Type B pancreatic cell (in vitro differentiated cells): ENCODE results near the gene ZNF668. TPM values are rescaled to one million over a fixed set of nuclear protein-coding genes. Genes with fewer than 3 reads are reported as not detected.

ENCODE experiments used
- DNase-seq: peaks from one replicate; pipeline ENCODE4 v3.0.0; 2021; ENCODE audit warnings: mixed read lengths; ENCODE audit not compliant: unreplicated experiment; ENCODE audit errors: extremely low spot score
- H3K27ac Mint-ChIP-seq: 2 replicates; pipeline ENCODE4 v1.8.0; 2021; ENCODE audit warnings: mild to moderate bottlenecking, mixed read lengths
- H3K27me3 Mint-ChIP-seq: 2 replicates; pipeline ENCODE4 v1.8.0; 2021; ENCODE audit warnings: mixed read lengths
- H3K36me3 Mint-ChIP-seq: 2 replicates; pipeline ENCODE4 v1.8.0; 2021; ENCODE audit warnings: mixed read lengths
- H3K4me1 Mint-ChIP-seq: one replicate; pipeline ENCODE4 v1.8.0; 2021; ENCODE audit warnings: mixed read lengths; ENCODE audit not compliant: unreplicated experiment
- H3K4me3 Mint-ChIP-seq: 2 replicates; pipeline ENCODE4 v1.8.0; 2021; ENCODE audit warnings: mild to moderate bottlenecking, mixed read lengths
- H3K9me3 Mint-ChIP-seq: 2 replicates; pipeline ENCODE4 v1.8.0; 2021; ENCODE audit warnings: mixed read lengths
- total RNA-seq: library from RNA; stranded (reverse); gene quantifications from 2 replicates; pipeline ENCODE4 v1.2.1, GENCODE V29; 2021; ENCODE audit warnings: low replicate concordance
- TF ChIP-seq, protein P1 (sequence below): fragments of 200-600 bp; sonication (generic); conservative IDR thresholded peaks from 2 replicates; pipeline ENCODE4 v1.5.0; 2021; ENCODE audit warnings: antibody characterized with exemption, mild to moderate bottlenecking

The ZNF668 gene
- total RNA-seq, 1 donor from 2014 or later = 13.4 TPM

DNA sequence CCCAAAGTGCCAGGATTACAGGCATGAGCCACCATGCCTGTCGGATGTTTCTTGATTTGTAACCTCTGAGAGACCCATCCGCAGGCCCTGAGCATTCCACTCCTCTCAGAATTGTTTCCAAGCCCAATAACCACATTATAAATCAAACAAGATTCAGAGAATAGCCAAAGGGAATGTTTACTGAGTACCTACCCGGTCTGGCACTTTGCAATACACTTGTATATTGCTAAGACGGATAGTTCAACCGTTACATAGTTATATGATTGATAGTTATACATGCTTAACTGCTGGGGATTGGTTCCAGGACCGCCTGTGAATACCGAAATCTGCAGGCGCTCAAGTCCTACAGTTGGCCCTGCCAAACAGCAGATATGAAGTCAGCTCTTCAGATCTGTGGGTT is 40.4 kb upstream of the ZNF668 start:
- DNase-seq = no peak
- Mint-ChIP-seq H3K4me3 (peak overlapping the region; percentile 45), H3K27ac (peak overlapping the region; percentile 83), H3K9me3 (no peaks in the 10 kb centered on the region), H3K27me3 (no peaks in the 10 kb centered on the region), H3K36me3 (peaks cover 11% of the 10 kb centered on the region), H3K4me1 (peaks cover 8% of the 10 kb centered on the region)
- TF ChIP-seq, protein P1, sequence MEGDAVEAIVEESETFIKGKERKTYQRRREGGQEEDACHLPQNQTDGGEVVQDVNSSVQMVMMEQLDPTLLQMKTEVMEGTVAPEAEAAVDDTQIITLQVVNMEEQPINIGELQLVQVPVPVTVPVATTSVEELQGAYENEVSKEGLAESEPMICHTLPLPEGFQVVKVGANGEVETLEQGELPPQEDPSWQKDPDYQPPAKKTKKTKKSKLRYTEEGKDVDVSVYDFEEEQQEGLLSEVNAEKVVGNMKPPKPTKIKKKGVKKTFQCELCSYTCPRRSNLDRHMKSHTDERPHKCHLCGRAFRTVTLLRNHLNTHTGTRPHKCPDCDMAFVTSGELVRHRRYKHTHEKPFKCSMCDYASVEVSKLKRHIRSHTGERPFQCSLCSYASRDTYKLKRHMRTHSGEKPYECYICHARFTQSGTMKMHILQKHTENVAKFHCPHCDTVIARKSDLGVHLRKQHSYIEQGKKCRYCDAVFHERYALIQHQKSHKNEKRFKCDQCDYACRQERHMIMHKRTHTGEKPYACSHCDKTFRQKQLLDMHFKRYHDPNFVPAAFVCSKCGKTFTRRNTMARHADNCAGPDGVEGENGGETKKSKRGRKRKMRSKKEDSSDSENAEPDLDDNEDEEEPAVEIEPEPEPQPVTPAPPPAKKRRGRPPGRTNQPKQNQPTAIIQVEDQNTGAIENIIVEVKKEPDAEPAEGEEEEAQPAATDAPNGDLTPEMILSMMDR = no peak

DNA sequence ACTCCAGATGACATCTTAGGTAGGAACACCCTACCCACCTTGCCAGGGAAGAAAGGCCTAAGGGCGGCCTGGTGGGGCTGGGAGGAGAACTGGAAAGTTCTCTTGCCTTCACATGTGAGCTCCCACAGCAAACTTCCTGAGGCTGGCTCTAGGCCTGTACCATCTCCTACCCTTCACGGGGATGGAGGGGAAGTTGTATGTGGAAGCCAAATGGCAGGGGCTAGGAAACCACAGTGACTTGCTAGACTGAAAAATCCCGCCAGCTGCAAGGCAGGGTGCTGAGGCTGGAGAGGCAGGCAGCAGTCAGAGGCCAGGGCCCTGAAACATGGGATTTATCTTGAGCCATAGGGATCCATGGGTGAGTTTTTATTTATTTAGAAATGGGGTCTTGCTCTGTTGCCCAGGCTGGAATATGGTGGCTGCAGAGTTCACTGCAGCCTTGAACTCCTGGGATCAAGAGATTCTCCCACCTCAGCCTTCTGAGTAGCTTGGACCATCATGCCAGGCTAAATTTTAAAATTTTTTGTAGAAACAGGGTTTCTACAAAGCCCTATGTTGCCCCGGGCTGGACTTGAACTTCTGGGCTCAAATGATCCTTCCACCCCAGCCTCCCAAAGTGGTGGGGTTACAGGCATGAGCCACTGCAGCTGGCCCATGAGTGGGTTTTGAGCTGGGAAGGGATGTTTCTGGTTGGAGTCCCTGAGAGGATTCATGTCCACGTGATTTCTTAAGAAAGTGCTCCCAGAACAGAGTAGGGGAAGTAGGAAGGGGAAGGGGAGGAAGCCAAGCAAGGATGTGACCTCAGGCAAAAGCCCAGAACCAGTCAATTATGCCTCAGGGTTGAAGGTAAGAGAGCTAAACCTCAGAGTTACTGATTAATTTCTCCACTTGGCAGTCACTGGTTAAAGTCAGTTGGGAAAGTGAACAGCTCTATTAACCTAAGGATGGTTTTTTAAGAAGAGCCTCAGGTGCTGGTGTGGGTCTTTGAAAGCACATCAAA is 39.4 kb upstream of the ZNF668 start:
- H3K9me3 Mint-ChIP-seq = no peaks in the 10 kb centered on the region
- peak overlapping the region; percentile 62 for H3K27ac Mint-ChIP-seq
- H3K36me3 Mint-ChIP-seq = peaks cover 11% of the 10 kb centered on the region
- TF ChIP-seq, protein P1 = no peak
- no peaks in the 10 kb centered on the region for H3K27me3 Mint-ChIP-seq
- no peak for DNase-seq
- H3K4me1 Mint-ChIP-seq = peaks cover 2% of the 10 kb centered on the region
- peak overlapping the region; percentile 58 for H3K4me3 Mint-ChIP-seq

DNA sequence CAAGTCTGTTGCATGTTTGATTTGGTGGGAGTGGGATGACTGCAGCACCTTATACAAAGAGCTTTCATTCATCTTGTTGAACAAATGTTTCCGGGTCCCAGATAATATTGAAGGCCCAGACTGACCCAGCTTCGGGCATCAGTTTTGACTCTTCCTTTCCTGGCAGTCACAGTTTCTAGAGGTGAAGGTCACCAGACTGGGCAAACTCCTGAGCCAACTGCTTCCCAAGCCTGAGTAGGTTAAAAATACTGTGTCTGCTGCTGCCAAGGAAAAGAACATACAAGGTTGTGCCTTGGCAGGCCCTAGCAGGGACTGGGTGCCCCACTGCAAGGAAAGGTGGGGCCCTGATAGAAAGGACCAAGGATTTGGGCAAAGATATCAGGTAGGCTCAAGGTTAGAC is 38.7 kb upstream of the ZNF668 start:
- TF ChIP-seq, protein P1 = no peak
- no peak overlapping the region for H3K4me3 Mint-ChIP-seq
- no peaks in the 10 kb centered on the region for H3K9me3 Mint-ChIP-seq
- DNase-seq = no peak
- H3K36me3 Mint-ChIP-seq = peaks cover 11% of the 10 kb centered on the region
- peaks cover 5% of the 10 kb centered on the region for H3K4me1 Mint-ChIP-seq
- no peaks in the 10 kb centered on the region for H3K27me3 Mint-ChIP-seq
- no peak overlapping the region for H3K27ac Mint-ChIP-seq

DNA sequence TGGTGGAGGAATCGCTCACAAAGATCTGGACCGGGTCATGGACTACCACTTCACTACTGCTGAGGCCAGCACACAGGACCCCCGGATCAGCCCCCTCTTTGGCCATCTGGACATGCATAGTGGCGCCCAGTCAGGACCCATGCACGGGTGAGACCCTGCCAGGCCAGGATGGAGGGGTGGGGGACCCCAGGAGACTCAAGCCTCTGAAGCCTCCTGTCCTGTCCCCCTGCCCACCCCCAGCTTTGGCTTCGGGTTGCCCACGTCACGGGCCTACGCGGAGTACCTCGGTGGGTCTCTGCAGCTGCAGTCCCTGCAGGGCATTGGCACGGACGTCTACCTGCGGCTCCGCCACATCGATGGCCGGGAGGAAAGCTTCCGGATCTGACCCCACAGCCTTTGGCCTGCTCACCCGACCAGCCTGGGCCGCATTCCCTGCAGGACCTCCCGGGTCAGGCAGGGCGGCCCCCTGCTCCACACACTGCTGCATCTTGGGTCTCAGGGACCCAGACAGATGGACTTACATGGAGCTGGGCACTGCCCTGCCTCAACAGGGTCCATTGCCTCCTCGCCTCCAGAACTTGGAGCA is 37.9 kb upstream of the ZNF668 start:
- TF ChIP-seq, protein P1 = no peak
- peaks cover 11% of the 10 kb centered on the region for H3K36me3 Mint-ChIP-seq
- H3K27ac Mint-ChIP-seq = no peak overlapping the region
- H3K4me3 Mint-ChIP-seq = no peak overlapping the region
- H3K27me3 Mint-ChIP-seq = no peaks in the 10 kb centered on the region
- H3K9me3 Mint-ChIP-seq = no peaks in the 10 kb centered on the region
- H3K4me1 Mint-ChIP-seq = peaks cover 10% of the 10 kb centered on the region
- DNase-seq = no peak

DNA sequence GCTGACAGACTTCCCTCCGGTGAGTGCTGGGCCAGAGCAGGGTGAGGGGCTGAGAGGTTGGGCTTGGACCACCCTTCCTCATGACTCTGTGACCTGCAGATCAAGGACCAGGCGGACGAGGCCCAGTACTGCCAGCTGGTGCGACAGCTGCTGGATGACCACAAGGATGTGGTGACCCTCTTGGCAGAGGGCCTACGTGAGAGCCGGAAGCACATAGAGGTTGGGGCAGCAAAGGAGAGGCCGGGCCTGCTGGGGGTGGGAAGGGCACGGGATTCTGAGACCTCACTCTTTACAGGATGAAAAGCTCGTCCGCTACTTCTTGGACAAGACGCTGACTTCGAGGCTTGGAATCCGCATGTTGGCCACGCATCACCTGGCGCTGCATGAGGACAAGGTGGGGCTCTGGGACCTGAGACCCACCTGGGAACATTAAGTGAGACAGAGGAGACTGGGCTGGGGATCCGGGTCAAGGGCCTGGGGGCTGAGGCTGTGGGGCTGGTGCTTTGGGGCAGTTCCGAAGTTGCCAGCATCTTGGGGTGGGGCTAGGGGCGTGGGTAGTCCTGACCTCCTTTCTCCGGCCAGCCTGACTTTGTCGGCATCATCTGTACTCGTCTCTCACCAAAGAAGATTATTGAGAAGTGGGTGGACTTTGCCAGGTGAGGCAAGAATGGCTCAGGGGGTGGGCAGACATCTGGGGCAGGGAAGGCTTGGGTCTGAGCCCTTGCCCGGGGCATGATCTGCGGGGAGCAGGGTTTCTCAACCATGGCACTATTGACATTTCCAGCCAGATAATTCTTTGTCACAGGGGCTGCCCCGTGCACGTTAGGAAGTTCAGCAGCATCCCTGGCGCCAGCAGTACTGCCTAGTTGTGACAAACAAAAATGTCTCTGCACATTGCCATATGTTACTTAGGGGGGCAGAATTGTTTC is 36.3 kb upstream of the ZNF668 start:
- no peak overlapping the region for H3K27ac Mint-ChIP-seq
- peaks cover 10% of the 10 kb centered on the region for H3K4me1 Mint-ChIP-seq
- no peaks in the 10 kb centered on the region for H3K9me3 Mint-ChIP-seq
- H3K27me3 Mint-ChIP-seq = no peaks in the 10 kb centered on the region
- TF ChIP-seq, protein P1 = no peak
- DNase-seq = no peak
- H3K4me3 Mint-ChIP-seq = peak overlapping the region; percentile 87
- H3K36me3 Mint-ChIP-seq = peaks cover 11% of the 10 kb centered on the region
